ENCODE measurements around the gene RAB3C.

GRCh38 chr5:58598440-58598839 is 15.6 kb downstream of the RAB3C start:
- TF ChIP-seq BHLHE40 (IDR thresholded peaks at IDR 0.05; ENCODE audit: borderline replicate concordance) (no peak), ARNT (IDR thresholded peaks at IDR 0.05) (no peak)

Measured in HEK293T (cell line).